Hepatocyte (in vitro differentiated cells): ENCODE data around the gene DHRS4.
"Not testable (repeated sequence)": the region's sequence is repeated elsewhere in the genome, so short reads cannot be mapped to it uniquely, and the experiment has no call there.

Experiments used
- EZH2 ChIP-seq: fragments of 200-600 bp; sonication (generic); IDR thresholded peaks from 2 replicates; pipeline ENCODE4 v1.6.1; 2016; ENCODE audit warnings: antibody characterized with exemption, mild to moderate bottlenecking, borderline replicate concordance
- TF ChIP-seq, protein P1 (sequence below): fragments of 200-600 bp; sonication (generic); IDR thresholded peaks from 2 replicates; pipeline ENCODE4 v1.5.1; 2016; ENCODE audit warnings: antibody characterized with exemption, mild to moderate bottlenecking; ENCODE audit not compliant: poor library complexity

GRCh38 chr14:24015745-24016144, 62.2 kb downstream of the DHRS4 start:
- TF ChIP-seq, protein P1, sequence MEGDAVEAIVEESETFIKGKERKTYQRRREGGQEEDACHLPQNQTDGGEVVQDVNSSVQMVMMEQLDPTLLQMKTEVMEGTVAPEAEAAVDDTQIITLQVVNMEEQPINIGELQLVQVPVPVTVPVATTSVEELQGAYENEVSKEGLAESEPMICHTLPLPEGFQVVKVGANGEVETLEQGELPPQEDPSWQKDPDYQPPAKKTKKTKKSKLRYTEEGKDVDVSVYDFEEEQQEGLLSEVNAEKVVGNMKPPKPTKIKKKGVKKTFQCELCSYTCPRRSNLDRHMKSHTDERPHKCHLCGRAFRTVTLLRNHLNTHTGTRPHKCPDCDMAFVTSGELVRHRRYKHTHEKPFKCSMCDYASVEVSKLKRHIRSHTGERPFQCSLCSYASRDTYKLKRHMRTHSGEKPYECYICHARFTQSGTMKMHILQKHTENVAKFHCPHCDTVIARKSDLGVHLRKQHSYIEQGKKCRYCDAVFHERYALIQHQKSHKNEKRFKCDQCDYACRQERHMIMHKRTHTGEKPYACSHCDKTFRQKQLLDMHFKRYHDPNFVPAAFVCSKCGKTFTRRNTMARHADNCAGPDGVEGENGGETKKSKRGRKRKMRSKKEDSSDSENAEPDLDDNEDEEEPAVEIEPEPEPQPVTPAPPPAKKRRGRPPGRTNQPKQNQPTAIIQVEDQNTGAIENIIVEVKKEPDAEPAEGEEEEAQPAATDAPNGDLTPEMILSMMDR, result not testable (repeated sequence)
- TF ChIP-seq EZH2, result not testable (repeated sequence)
